H1 (cell line): ENCODE measurements around the gene DYSF. TPM values are rescaled to one million over a fixed set of nuclear protein-coding genes. Genes with fewer than 3 reads are reported as not detected.

Source experiments
- CTCF ChIA-PET: fragments of 300-600 bp; sonication (Branson Sonifier 250); formaldehyde crosslinking; loops from one replicate; lab custom pipeline; 2021; ENCODE audit not compliant: partially characterized antibody; lab: Charles Lee
- POLR2A ChIA-PET: fragments of 300-600 bp; sonication (Branson Sonifier 250); formaldehyde crosslinking; loops from one replicate; lab custom pipeline; 2021; ENCODE audit warnings: inconsistent platforms; ENCODE audit not compliant: partially characterized antibody; lab: Charles Lee
- DNase-seq, 2 experiments: peaks; one replicate each; pipeline versions ENCODE4 v3.0.0 to v3.0.0-alpha.2; 2010 to 2022; ENCODE audit warnings: low spot score in 2 of 2, low read depth in 1 of 2, mixed read lengths in 1 of 2
- FAIRE-seq: peaks from 2 replicates; lab custom pipeline; 2011; peaks lifted over from hg19 to GRCh38; lab: Jason Lieb, UNC
- H2AFZ ChIP-seq: 2 replicates; pipeline ENCODE4 v1.8.1; 2012; ENCODE audit warnings: low read length, inconsistent platforms
- H2AK5ac ChIP-seq: 2 replicates; pipeline ENCODE4 v1.6.1; 2013; ENCODE audit warnings: low read depth, low read length
- H2BK120ac ChIP-seq: replicated peaks from 2 replicates; pipeline ENCODE3; 2013; ENCODE audit warnings: low read depth, low read length, inconsistent platforms
- H2BK12ac ChIP-seq: 2 replicates; pipeline ENCODE4 v1.6.1; 2013; ENCODE audit warnings: low read depth, low read length
- H2BK15ac ChIP-seq: 2 replicates; pipeline ENCODE4 v1.6.1; 2013; ENCODE audit warnings: low read length
- H2BK20ac ChIP-seq: 2 replicates; pipeline ENCODE4 v1.6.1; 2013; ENCODE audit warnings: low read length
- H2BK5ac ChIP-seq: 2 replicates; pipeline ENCODE4 v1.6.1; 2013; ENCODE audit warnings: low read depth, low read length
- H3K14ac ChIP-seq: 2 replicates; pipeline ENCODE4 v1.6.1; 2013; ENCODE audit warnings: inconsistent platforms; ENCODE audit not compliant: insufficient read length
- H3K18ac ChIP-seq: 2 replicates; pipeline ENCODE4 v1.6.1; 2013; ENCODE audit warnings: low read length; ENCODE audit errors: extremely low read depth
- H3K23ac ChIP-seq: 2 replicates; pipeline ENCODE4 v1.6.1; 2013; ENCODE audit warnings: inconsistent platforms; ENCODE audit not compliant: insufficient read length
- H3K23me2 ChIP-seq: 2 replicates; pipeline ENCODE4 v1.6.1; 2013; ENCODE audit warnings: low read depth, low read length
- H3K27ac ChIP-seq: 2 replicates; pipeline ENCODE4 v1.6.1; 2011; ENCODE audit warnings: low read depth, low read length, inconsistent platforms
- H3K27me3 ChIP-seq, 4 experiments: replicated peaks in 1 of 4; 1 replicate in 1 of 4; 2 replicates in 3 of 4; pipeline versions ENCODE4 v1.6.1 to v1.8.1; 2011 to 2013; ENCODE audit warnings: low read length in 3 of 4, mild to moderate bottlenecking in 3 of 4, inconsistent platforms in 2 of 4, mixed read lengths in 2 of 4, moderate library complexity in 1 of 4; ENCODE audit not compliant: control insufficient read depth in 3 of 4, insufficient read depth in 3 of 4; ENCODE audit errors: extremely low read depth in 1 of 4
- H3K36me3 ChIP-seq, 4 experiments: 2 replicates each; pipeline versions ENCODE4 v1.6.1 to v1.8.1; 2011 to 2013; ENCODE audit warnings: mild to moderate bottlenecking in 4 of 4, low read length in 3 of 4, moderate library complexity in 2 of 4, control low read depth in 1 of 4, inconsistent platforms in 1 of 4; ENCODE audit not compliant: insufficient read depth in 4 of 4, control insufficient read depth in 2 of 4
- H3K4ac ChIP-seq: replicated peaks from 2 replicates; pipeline ENCODE3; 2013; ENCODE audit warnings: low read length, low read depth, mixed read lengths, inconsistent platforms; ENCODE audit not compliant: insufficient read length
- H3K4me1 ChIP-seq, 4 experiments: replicated peaks in 1 of 4; 1 replicate in 1 of 4; 2 replicates in 3 of 4; pipeline versions ENCODE4 v1.6.1 to v1.8.1; 2011 to 2013; ENCODE audit warnings: low read length in 3 of 4, inconsistent platforms in 2 of 4, mixed read lengths in 1 of 4; ENCODE audit not compliant: insufficient read depth in 4 of 4, control insufficient read depth in 3 of 4
- H3K4me2 ChIP-seq, 2 experiments: 2 replicates each; pipeline versions ENCODE4 v1.6.1 to v1.8.1; 2011 to 2013; ENCODE audit warnings: low read depth in 2 of 2, low read length in 2 of 2, control low read depth in 1 of 2, inconsistent platforms in 1 of 2, mild to moderate bottlenecking in 1 of 2; ENCODE audit not compliant: insufficient read depth in 1 of 2
- H3K4me3 ChIP-seq, 4 experiments: fragments of 200-600, 300-600 bp in 1 of 4; sonication (generic), shearing (Covaris generic), sonication (Bioruptor Twin) in 1 of 4; 2 replicates each; pipeline versions ENCODE4 v1.5.1 to v1.8.1; 2011 to 2016; ENCODE audit warnings: low read length in 4 of 4, low read depth in 3 of 4, control low read depth in 2 of 4, inconsistent platforms in 2 of 4, mild to moderate bottlenecking in 2 of 4, mixed read lengths in 1 of 4, moderate library complexity in 1 of 4; ENCODE audit not compliant: insufficient read depth in 2 of 4; ENCODE audit errors: extremely low read depth in 1 of 4
- H3K56ac ChIP-seq: replicated peaks from 2 replicates; pipeline ENCODE3; 2013; ENCODE audit warnings: low read depth, mild to moderate bottlenecking, mixed read lengths, low read length, inconsistent platforms; ENCODE audit not compliant: insufficient read length
- H3K79me1 ChIP-seq: 2 replicates; pipeline ENCODE4 v1.6.1; 2013; ENCODE audit warnings: low read depth, low read length, control low read depth
- H3K79me2 ChIP-seq, 2 experiments: 2 replicates each; pipeline versions ENCODE4 v1.6.1 to v1.8.1; 2012 to 2013; ENCODE audit warnings: low read length in 2 of 2, mild to moderate bottlenecking in 2 of 2, inconsistent platforms in 1 of 2; ENCODE audit not compliant: insufficient read depth in 2 of 2, control insufficient read depth in 1 of 2
- H3K9ac ChIP-seq, 4 experiments: replicated peaks in 1 of 4; 1 replicate in 1 of 4; 2 replicates in 3 of 4; pipeline versions ENCODE4 v1.6.1 to v1.8.1; 2011 to 2013; ENCODE audit warnings: low read depth in 3 of 4, low read length in 3 of 4, control low read depth in 2 of 4, mild to moderate bottlenecking in 2 of 4, moderate library complexity in 2 of 4, inconsistent platforms in 1 of 4; ENCODE audit errors: extremely low read depth in 1 of 4
- H3K9me3 ChIP-seq, 2 experiments: 2 replicates each; pipeline versions ENCODE4 v1.6.1 to v1.8.1; 2012 to 2013; ENCODE audit warnings: mild to moderate bottlenecking in 2 of 2, moderate library complexity in 2 of 2, control low read depth in 1 of 2, inconsistent platforms in 1 of 2, low read depth in 1 of 2, low read length in 1 of 2, mixed read lengths in 1 of 2; ENCODE audit not compliant: insufficient read depth in 2 of 2
- H4K20me1 ChIP-seq, 2 experiments: replicated peaks in 1 of 2; 2 replicates each; pipeline versions ENCODE3 to v1.8.1; 2011 to 2013; ENCODE audit warnings: inconsistent platforms in 2 of 2, low read length in 2 of 2, mild to moderate bottlenecking in 1 of 2; ENCODE audit not compliant: insufficient read depth in 2 of 2, control insufficient read depth in 1 of 2
- H4K5ac ChIP-seq: 2 replicates; pipeline ENCODE4 v1.6.1; 2013; ENCODE audit warnings: low read length, low read depth, mixed read lengths, inconsistent platforms; ENCODE audit not compliant: insufficient read length
- H4K8ac ChIP-seq: 2 replicates; pipeline ENCODE4 v1.8.0; 2013; ENCODE audit warnings: mild to moderate bottlenecking, moderate library complexity, low read length, inconsistent platforms; ENCODE audit not compliant: insufficient read depth; ENCODE audit errors: extremely low read depth
- H4K91ac ChIP-seq: replicated peaks from 2 replicates; pipeline ENCODE3; 2013; ENCODE audit warnings: low read length, mixed read lengths, inconsistent platforms; ENCODE audit not compliant: insufficient read length
- ATF3 ChIP-seq: IDR thresholded peaks from 2 replicates; pipeline ENCODE4 v1.6.1; 2011; ENCODE audit warnings: low read depth, mild to moderate bottlenecking, low read length; ENCODE audit not compliant: insufficient read depth
- BCL11A ChIP-seq, 2 experiments: IDR thresholded peaks; one replicate each; pipeline ENCODE4 v1.6.1; 2011; ENCODE audit warnings: low read depth in 2 of 2, low read length in 2 of 2, mild to moderate bottlenecking in 2 of 2
- CHD1 ChIP-seq: IDR thresholded peaks from 2 replicates; pipeline ENCODE4 v1.6.1; 2012; ENCODE audit warnings: low read depth, low read length, improper control_type of control experiment
- CHD2 ChIP-seq: IDR thresholded peaks from 2 replicates; pipeline ENCODE4 v1.6.1; 2012; ENCODE audit warnings: low read length, improper control_type of control experiment
- KDM1A ChIP-seq: fragments of 200-600, 300-600 bp; sonication (generic); IDR thresholded peaks from 2 replicates; pipeline ENCODE4 v1.7.1; 2016; ENCODE audit warnings: mild to moderate bottlenecking, low read length, borderline replicate concordance
- PHF8 ChIP-seq: fragments of 200-600 bp; sonication (generic); conservative IDR thresholded peaks from 2 replicates; pipeline ENCODE4 v1.7.1; 2012; ENCODE audit warnings: low read depth, mild to moderate bottlenecking, inconsistent platforms, low read length, moderate library complexity
- POLR2AphosphoS5 ChIP-seq: IDR thresholded peaks from 2 replicates; pipeline ENCODE4 v1.6.1; 2011; ENCODE audit warnings: low read depth, low read length
- RFX5 ChIP-seq: IDR thresholded peaks from 2 replicates; pipeline ENCODE4 v1.6.1; 2011; ENCODE audit warnings: low read depth, low read length, improper control_type of control experiment, borderline replicate concordance
- RNF2 ChIP-seq: fragments of 200-900, 300-1000 bp; sonication (generic); IDR thresholded peaks from 2 replicates; pipeline ENCODE4 v1.7.1; 2016; ENCODE audit warnings: borderline replicate concordance, low read depth, mild to moderate bottlenecking, antibody characterized with exemption, low read length; ENCODE audit not compliant: poor library complexity, severe bottlenecking; ENCODE audit errors: missing control alignments
- SP1 ChIP-seq: IDR thresholded peaks from 2 replicates; pipeline ENCODE4 v1.6.1; 2011; ENCODE audit warnings: low read depth, low read length
- TAF7 ChIP-seq: optimal IDR thresholded peaks from 2 replicates; pipeline ENCODE3; 2011; ENCODE audit warnings: low read depth, mild to moderate bottlenecking, inconsistent platforms, low read length, moderate library complexity, borderline replicate concordance
- WGBS, 2 experiments: shearing (Covaris generic) in 1 of 2; methylation state at CpG; one replicate each; pipeline versions ENCODE4 v1.1.6 to v1.1.7; 2013 to 2015; ENCODE audit warnings: low lambda C conversion rate in 2 of 2, mixed read lengths in 2 of 2, inconsistent platforms in 1 of 2, low coverage in 1 of 2, missing lambda C conversion rate in 1 of 2; ENCODE audit not compliant: insufficient replicate concordance in 2 of 2, insufficient coverage in 1 of 2, insufficient read length in 1 of 2; ENCODE audit errors: extremely low coverage in 1 of 2, missing lambda C conversion rate in 1 of 2; 5-methylcytosine and 5-hydroxymethylcytosine counted together
- polyA plus RNA-seq, 7 experiments: library from polyadenylated mRNA; depleted of rRNA in 3 of 7; stranded (reverse) in 5 of 7; unstranded in 2 of 7; fragments of >200 nt in 5 of 7; fragments of 200-250 nt in 2 of 7; gene quantifications; 1 replicate in 5 of 7; 2 replicates in 1 of 7; 4 replicates in 1 of 7; pipeline versions ENCODE4 v1.2.1 to v1.2.3, GENCODE V29; 2011 to 2013; ENCODE audit warnings: missing spikeins in 2 of 7, mixed read lengths in 2 of 7
- total RNA-seq: library from RNA; stranded (reverse); fragmentation: NEBNext Ultra II Directional; extraction: Animal tissue kit (Norgen Biotek cat#: 25700); gene quantifications from 2 replicates; pipeline ENCODE4 v1.2.1, GENCODE V29; 2021
- TF ChIP-seq, protein P1 (sequence below): IDR thresholded peaks from 2 replicates; pipeline ENCODE4 v1.6.1; 2012; ENCODE audit warnings: inconsistent platforms

The DYSF gene
- total and polyA plus RNA-seq, 2 of the 8 experiments (the other 6 are each of a cell fraction or from before 2014, with no cell fraction given), result 5.8 to 7.1 TPM

DNA sequence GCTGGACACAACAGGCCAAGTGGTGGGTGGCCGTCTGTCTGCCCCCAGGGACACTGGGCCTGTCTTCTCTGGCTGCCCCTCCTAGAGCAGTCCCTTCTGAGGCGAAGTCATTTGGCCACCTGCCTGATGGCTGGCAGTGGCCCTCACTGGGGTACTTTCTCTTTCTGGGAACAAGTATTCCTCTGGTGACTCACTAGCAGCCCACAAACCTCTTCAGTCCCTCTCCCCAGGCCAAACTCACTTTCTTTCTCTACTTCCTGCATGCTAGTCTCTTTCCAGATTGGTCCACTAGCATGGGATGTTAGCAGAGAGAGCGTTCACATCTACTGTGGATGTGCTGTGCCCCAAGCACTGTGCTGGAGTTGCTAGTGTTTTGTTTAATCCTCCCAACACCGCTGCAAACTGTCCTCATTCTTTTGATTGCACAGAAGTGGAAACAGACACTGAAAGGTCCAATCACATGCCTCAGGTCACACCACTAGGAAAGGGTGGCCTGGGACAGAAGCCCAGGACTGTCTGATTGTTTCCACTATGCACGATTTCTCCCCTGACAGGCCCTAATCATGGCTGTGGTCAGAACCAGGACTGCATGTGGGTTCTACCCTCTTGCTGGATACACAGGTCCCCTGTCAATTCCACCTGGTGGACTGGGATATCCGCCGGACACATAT is 5.2 kb downstream of the DYSF start:
- Histone ChIP-seq H4K5ac (no peak overlapping the region), H3K23me2 (peaks cover 6% of the 10 kb centered on the region; the same call in 1 of the 2 replicates), H3K4ac (no peak overlapping the region), H3K79me2 (no peaks in the 10 kb centered on the region), H3K56ac (no peak overlapping the region), H4K8ac (no peak overlapping the region), H2AK5ac (no peak overlapping the region), H3K23ac (no peak overlapping the region), H3K4me2 (no peak overlapping the region), H2BK20ac (no peak overlapping the region), H3K36me3 (no peaks in the 10 kb centered on the region), H3K4me1 (peaks cover 20 to 41% (median 32%) of the 10 kb centered on the region in 4 experiments), H3K9ac (no peak overlapping the region), H2AFZ (no peak overlapping the region), H4K91ac (no peak overlapping the region), H3K18ac (no peak overlapping the region), H3K27ac (no peak overlapping the region), H3K4me3 (no peak overlapping the region), H3K9me3 (no peaks in the 10 kb centered on the region), H3K27me3 (peaks cover 5 to 64% (median 52%) of the 10 kb centered on the region in 4 experiments), H2BK15ac (no peak overlapping the region), H3K14ac (no peak overlapping the region), H2BK12ac (no peak overlapping the region), H2BK5ac (no peak overlapping the region), H4K20me1 (peaks cover 2 to 4% of the 10 kb centered on the region in 2 experiments), H2BK120ac (no peak overlapping the region), H3K79me1 (no peaks in the 10 kb centered on the region; the same call in 1 of the 2 replicates)
- FAIRE-seq, result no peak
- 82% methylated on average over 7 of the region's 7 CpGs; no CpG with 5 or more reads in 1 of the 2 experiments for WGBS, 2 experiments
- ChIA-PET CTCF (interaction anchor here (1.4 to 21.6 kb wide), 5 partner anchors 7 to 51 kb away, joined by 3 to 238 read pairs (median 73); partner anchors contain the start of gene DYSF), POLR2A (interaction anchor here (1.6 kb wide), 1 partner anchor 7 kb away, joined by 10 read pairs; no protein-coding TSS in a partner anchor)
- DNase-seq, result peak in 1 of 2 experiments; percentile 29
- TF ChIP-seq BCL11A (IDR thresholded peaks at IDR 0.05; ENCODE audit: low read depth in 2 of 2, low read length in 2 of 2) (no peak), PHF8 (no peak), RNF2 (no peak), CHD1 (no peak), TAF7 (no peak), POLR2AphosphoS5 (no peak), KDM1A (no peak), RFX5 (no peak), ATF3 (no peak), SP1 (no peak), CHD2 (no peak)
- TF ChIP-seq, protein P1, sequence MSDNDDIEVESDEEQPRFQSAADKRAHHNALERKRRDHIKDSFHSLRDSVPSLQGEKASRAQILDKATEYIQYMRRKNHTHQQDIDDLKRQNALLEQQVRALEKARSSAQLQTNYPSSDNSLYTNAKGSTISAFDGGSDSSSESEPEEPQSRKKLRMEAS, result no peak
